T-helper 1 cell (primary cell): Measurements from ENCODE around the gene SPECC1.
"Not testable (repeated sequence)": the region's sequence is repeated elsewhere in the genome, so short reads cannot be mapped to it uniquely, and the experiment has no call there.

Experiments
- DNase-seq, 5 donors: peaks; one replicate each; pipeline ENCODE4 v3.0.0-alpha.2; 2012 to 2020

The SPECC1 gene

DNA sequence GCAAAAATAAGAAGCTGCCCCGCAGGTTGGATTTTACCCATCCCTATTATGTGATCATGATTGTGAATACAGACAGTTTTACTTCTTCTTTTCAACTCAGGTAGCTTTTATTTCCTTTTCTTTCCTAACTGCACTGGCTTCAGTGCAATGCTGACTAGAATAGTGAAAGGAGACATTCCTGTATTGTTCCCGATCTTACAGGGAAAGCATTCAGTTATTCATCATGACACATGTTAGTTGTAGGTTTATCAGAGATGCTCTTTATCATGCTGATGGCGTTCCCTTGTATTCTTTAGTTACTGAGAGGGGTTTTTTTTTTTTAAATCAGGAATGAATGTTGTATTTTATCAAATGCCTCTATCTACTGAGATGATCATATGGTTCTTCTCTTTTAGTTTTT lies 343.4 kb downstream of the SPECC1 start:
- not testable (repeated sequence) for DNase-seq

DNA sequence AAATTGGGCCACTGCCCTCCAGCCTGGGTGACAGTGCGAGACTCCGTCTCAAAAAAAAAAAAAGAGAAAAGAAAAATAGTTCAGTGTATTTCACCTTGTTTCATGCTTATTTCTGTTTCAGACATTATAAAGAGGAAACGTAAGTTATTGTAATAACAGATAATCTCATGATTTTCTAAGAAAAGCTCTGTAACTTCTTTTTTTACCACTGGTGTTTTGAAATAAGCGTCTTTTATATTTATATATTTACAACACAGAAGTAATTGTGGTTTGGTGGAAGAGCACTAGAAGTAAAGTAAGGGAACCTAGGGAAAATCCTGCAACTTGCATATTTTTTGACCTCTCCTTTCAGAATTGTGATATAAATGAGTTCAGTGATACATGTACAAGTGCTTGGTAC lies 354.7 kb downstream of the SPECC1 start:
- DNase-seq, result not testable (repeated sequence)
